Measurements from ENCODE around the gene LGI2. TPM values are rescaled to one million over a fixed set of nuclear protein-coding genes. Genes with fewer than 3 reads are reported as not detected.

LGI2 gene
- total RNA-seq, 1 experiment from 2014 or later = 1.4 TPM

GRCh38 chr4:24980740-24981139, 50.0 kb downstream of the LGI2 start:
- H3K4me3 Mint-ChIP-seq = no peak overlapping the region
- no peaks in the 10 kb centered on the region for H4K20me1 ChIP-seq (ENCODE audit: control insufficient read depth, insufficient read depth, insufficient read length)
- H2BK5ac ChIP-seq (ENCODE audit: insufficient read length, low read length) = no peak overlapping the region
- H3T11ph ChIP-seq (ENCODE audit: low read length) = no peak overlapping the region
- H3K56ac ChIP-seq (ENCODE audit: insufficient read length, low read depth, low read length) = no peak overlapping the region
- no peaks in the 10 kb centered on the region for H3K9me3 Mint-ChIP-seq
- H3K23ac ChIP-seq (ENCODE audit: insufficient read length, low read depth, low read length) = no peak overlapping the region
- 0 out of 2 replicates have a peak, but pooled peaks cover 4% of the 10 kb centered on the region for H3K4me1 ChIP-seq (ENCODE audit: insufficient read depth, low read length)
- H4K91ac ChIP-seq (ENCODE audit: insufficient read length, low read depth, low read length) = no peak overlapping the region
- H4K5ac ChIP-seq (ENCODE audit: insufficient read length, low read depth, low read length) = no peak overlapping the region
- no peak overlapping the region for H3K4ac ChIP-seq (ENCODE audit: low read depth, low read length)
- H2BK120ac ChIP-seq (ENCODE audit: low read depth, low read length, poor library complexity, severe bottlenecking) = no peak overlapping the region
- H3K18ac ChIP-seq (ENCODE audit: insufficient read length, low read depth, low read length) = no peak overlapping the region
- H2AFZ ChIP-seq (ENCODE audit: low read length) = no peak overlapping the region
- peaks cover 9 to 12% of the 10 kb centered on the region in 2 experiments for H3K4me1 Mint-ChIP-seq
- no peak overlapping the region for H3K14ac ChIP-seq (ENCODE audit: insufficient read depth, low read length)
- no peak for TF ChIP-seq CTCF (conservative IDR thresholded peaks at IDR 0.05)
- H2BK15ac ChIP-seq (ENCODE audit: low read depth, low read length) = no peak overlapping the region
- no peak overlapping the region for H3K27ac Mint-ChIP-seq
- no peak overlapping the region for H3K27ac ChIP-seq (ENCODE audit: insufficient read length, low read depth, low read length)
- no peak overlapping the region for H2BK12ac ChIP-seq (ENCODE audit: insufficient read length, low read depth, low read length)
- H2BK20ac ChIP-seq (ENCODE audit: low read depth, low read length, poor library complexity, severe bottlenecking) = no peak overlapping the region
- peaks cover 15% of the 10 kb centered on the region for H3K27me3 Mint-ChIP-seq (ENCODE audit: low read depth)
- no CpG with 5 or more reads among the region's 5 CpGs for WGBS (ENCODE audit: extremely low coverage, insufficient read length, low lambda C conversion rate)
- no peaks in the 10 kb centered on the region for H3K23me2 ChIP-seq (ENCODE audit: insufficient read length, low read depth, low read length, poor library complexity, severe bottlenecking)
- no peaks in the 10 kb centered on the region for H3K36me3 Mint-ChIP-seq (ENCODE audit: insufficient read depth in 1 of 3, low read depth in 3 of 3)
- H3K9ac ChIP-seq (ENCODE audit: extremely low read depth, insufficient read length, low read length) = no peak overlapping the region
- DNase-seq = no peak
- H3K27me3 ChIP-seq (ENCODE audit: insufficient read depth, low read length) = no peaks in the 10 kb centered on the region
- H3K79me1 ChIP-seq (ENCODE audit: insufficient read depth, low read depth, low read length, poor library complexity, severe bottlenecking) = no peaks in the 10 kb centered on the region
- no peak overlapping the region for H2AK5ac ChIP-seq (ENCODE audit: insufficient read length, low read length)
- no peaks in the 10 kb centered on the region for H3K9me3 ChIP-seq (ENCODE audit: control insufficient read depth, low read depth, low read length)
- no peak overlapping the region for H4K8ac ChIP-seq (replicated peaks; ENCODE audit: insufficient read length, low read depth, low read length)
- no peaks in the 10 kb centered on the region for H3K79me2 ChIP-seq (ENCODE audit: insufficient read depth, low read length)
- H3K4me2 ChIP-seq (ENCODE audit: insufficient read depth, insufficient read length, low read length) = no peak overlapping the region
